Stimulated activated CD8-positive, alpha-beta memory T cell treated with anti-CD3 and anti-CD28 coated beads, Interleukin-4, amount 100 ng/mL, for 4 hours (primary cell): ENCODE data around the gene TMEM235.
"Not testable (repeated sequence)": the region's sequence is repeated elsewhere in the genome, so short reads cannot be mapped to it uniquely, and the experiment has no call there.

Experiments used
- DNase-seq, 2 donors: peaks; one replicate each; pipeline ENCODE4 v3.0.0-alpha.2; 2020; ENCODE audit warnings: low read depth in 2 of 2, low spot score in 1 of 2

TMEM235 gene

GRCh38 chr17:78214706-78215061, 16.7 kb upstream of the TMEM235 start:
- no peak for DNase-seq

- DNase-seq, result no peak
Measured at GRCh38 chr17:78219396-78220150, 11.9 kb upstream of the TMEM235 start.

GRCh38 chr17:78223061-78223460, 8.4 kb upstream of the TMEM235 start:
- DNase-seq, result no peak

- no peak for DNase-seq
Measured at GRCh38 chr17:78223765-78224164, 7.7 kb upstream of the TMEM235 start.

GRCh38 chr17:78224231-78225087, 7.0 kb upstream of the TMEM235 start:
- no peak for DNase-seq

GRCh38 chr17:78225088-78225865, 6.2 kb upstream of the TMEM235 start:
- no peak for DNase-seq

- no peak for DNase-seq
Measured at GRCh38 chr17:78226055-78226758, 5.2 kb upstream of the TMEM235 start.

- no peak for DNase-seq
Measured at GRCh38 chr17:78226759-78227454, 4.5 kb upstream of the TMEM235 start.

- DNase-seq, result no peak
Measured at GRCh38 chr17:78227455-78227916, 3.9 kb upstream of the TMEM235 start.

GRCh38 chr17:78228176-78228575, 3.3 kb upstream of the TMEM235 start:
- DNase-seq, result no peak

- no peak for DNase-seq
Measured at GRCh38 chr17:78230252-78230962, 1.0 kb upstream of the TMEM235 start.

- no peak for DNase-seq
Measured at GRCh38 chr17:78231991-78232858, 794 bp downstream of the TMEM235 start.

- no peak for DNase-seq
Measured at GRCh38 chr17:78232859-78233173, 1.4 kb downstream of the TMEM235 start.

GRCh38 chr17:78233678-78234077, 2.2 kb downstream of the TMEM235 start:
- no peak for DNase-seq

- no peak for DNase-seq
Measured at GRCh38 chr17:78234261-78234865, 2.9 kb downstream of the TMEM235 start.

GRCh38 chr17:78235022-78235421, 3.6 kb downstream of the TMEM235 start:
- DNase-seq, result not testable (repeated sequence)

- no peak for DNase-seq
Measured at GRCh38 chr17:78235885-78236284, 4.5 kb downstream of the TMEM235 start.

- no peak for DNase-seq
Measured at GRCh38 chr17:78236362-78237127, 5.1 kb downstream of the TMEM235 start.
